H1 (cell line): ENCODE measurements around the gene ZNF470. TPM values are rescaled to one million over a fixed set of nuclear protein-coding genes. Genes with fewer than 3 reads are reported as not detected.

Experiments used
- ASH2L ChIP-seq: fragments of 200-600, 300-600 bp; sonication (generic); IDR thresholded peaks from one replicate; pipeline ENCODE4 v1.7.1; 2017; ENCODE audit warnings: low read length
- BACH1 ChIP-seq: IDR thresholded peaks from 2 replicates; pipeline ENCODE4 v1.6.1; 2012; ENCODE audit warnings: low read length, improper control_type of control experiment
- CBX5 ChIP-seq: fragments of 300-800, 300-1000 bp; sonication (generic); IDR thresholded peaks from 2 replicates; pipeline ENCODE4 v1.7.1; 2016; ENCODE audit warnings: antibody characterized with exemption, low read length, low read depth
- CEBPB ChIP-seq: IDR thresholded peaks from 2 replicates; pipeline ENCODE4 v1.6.1; 2012; ENCODE audit warnings: low read depth, low read length
- EGR1 ChIP-seq: IDR thresholded peaks from 2 replicates; pipeline ENCODE4 v1.6.1; 2011; ENCODE audit warnings: low read depth, low read length, borderline replicate concordance
- EZH2 ChIP-seq: fragments of 200-600 bp; sonication (generic); IDR thresholded peaks from 2 replicates; pipeline ENCODE4 v1.7.1; 2012; ENCODE audit warnings: low read depth, mild to moderate bottlenecking, moderate library complexity, low read length, inconsistent platforms; ENCODE audit not compliant: severe bottlenecking
- GTF2F1 ChIP-seq: IDR thresholded peaks from 2 replicates; pipeline ENCODE4 v1.6.1; 2012; ENCODE audit warnings: low read depth, low read length, improper control_type of control experiment, borderline replicate concordance
- HDAC2 ChIP-seq, 2 experiments: fragments of 300-600 bp in 1 of 2; sonication (generic) in 1 of 2; IDR thresholded peaks; 2 replicates each; pipeline ENCODE4 v1.6.1; 2011 to 2012; ENCODE audit warnings: low read depth in 2 of 2, low read length in 2 of 2, mild to moderate bottlenecking in 2 of 2, moderate library complexity in 2 of 2, borderline replicate concordance in 1 of 2, inconsistent platforms in 1 of 2
- JUND ChIP-seq: IDR thresholded peaks from 2 replicates; pipeline ENCODE4 v1.6.1; 2011; ENCODE audit warnings: mild to moderate bottlenecking, improper control_type of control experiment, low read length
- KDM1A ChIP-seq: fragments of 200-600, 300-600 bp; sonication (generic); IDR thresholded peaks from 2 replicates; pipeline ENCODE4 v1.7.1; 2016; ENCODE audit warnings: mild to moderate bottlenecking, low read length, borderline replicate concordance
- NANOG ChIP-seq: IDR thresholded peaks from 2 replicates; pipeline ENCODE4 v1.6.1; 2011; ENCODE audit warnings: low read length, low read depth, mild to moderate bottlenecking, inconsistent platforms; ENCODE audit not compliant: insufficient read depth, poor library complexity, severe bottlenecking
- PHF8 ChIP-seq: fragments of 200-600 bp; sonication (generic); conservative IDR thresholded peaks from 2 replicates; pipeline ENCODE4 v1.7.1; 2012; ENCODE audit warnings: low read depth, mild to moderate bottlenecking, inconsistent platforms, low read length, moderate library complexity
- POLR2A ChIP-seq, 2 experiments: IDR thresholded peaks; 1 replicate in 1 of 2; 2 replicates in 1 of 2; pipeline ENCODE4 v1.6.1; 2011; ENCODE audit warnings: low read depth in 2 of 2, low read length in 2 of 2, mild to moderate bottlenecking in 2 of 2; ENCODE audit errors: control extremely low read depth in 1 of 2
- RAD21 ChIP-seq, 2 experiments: IDR thresholded peaks in 1 of 2; conservative IDR thresholded peaks in 1 of 2; 2 replicates each; pipeline ENCODE4 v1.6.1; 2011; ENCODE audit warnings: low read depth in 2 of 2, low read length in 2 of 2, improper control_type of control experiment in 1 of 2, inconsistent platforms in 1 of 2, mild to moderate bottlenecking in 1 of 2, moderate library complexity in 1 of 2
- RBBP5 ChIP-seq: IDR thresholded peaks from 2 replicates; pipeline ENCODE4 v1.7.1; 2012; ENCODE audit warnings: low read depth, mild to moderate bottlenecking, inconsistent platforms, low read length, moderate library complexity, borderline replicate concordance
- RNF2 ChIP-seq: fragments of 200-900, 300-1000 bp; sonication (generic); IDR thresholded peaks from 2 replicates; pipeline ENCODE4 v1.7.1; 2016; ENCODE audit warnings: borderline replicate concordance, low read depth, mild to moderate bottlenecking, antibody characterized with exemption, low read length; ENCODE audit not compliant: poor library complexity, severe bottlenecking; ENCODE audit errors: missing control alignments
- SAP30 ChIP-seq: fragments of 300-600 bp; sonication (generic); IDR thresholded peaks from 2 replicates; pipeline ENCODE4 v1.7.1; 2012; ENCODE audit warnings: low read length, moderate library complexity, mild to moderate bottlenecking, inconsistent platforms; ENCODE audit not compliant: insufficient read depth, insufficient replicate concordance
- SRF ChIP-seq: IDR thresholded peaks from 2 replicates; pipeline ENCODE4 v1.6.1; 2011; ENCODE audit warnings: mild to moderate bottlenecking, low read depth, low read length, moderate library complexity
- TAF1 ChIP-seq: IDR thresholded peaks from 2 replicates; pipeline ENCODE4 v1.6.1; 2011; ENCODE audit warnings: mild to moderate bottlenecking, low read depth, low read length
- TAF7 ChIP-seq: optimal IDR thresholded peaks from 2 replicates; pipeline ENCODE3; 2011; ENCODE audit warnings: low read depth, mild to moderate bottlenecking, inconsistent platforms, low read length, moderate library complexity, borderline replicate concordance
- TBP ChIP-seq: IDR thresholded peaks from 2 replicates; pipeline ENCODE4 v1.6.1; 2011; ENCODE audit warnings: low read depth, low read length, improper control_type of control experiment
- YY1 ChIP-seq: IDR thresholded peaks from 2 replicates; pipeline ENCODE4 v1.6.1; 2011; ENCODE audit warnings: low read depth, mild to moderate bottlenecking, low read length
- ZNF274 ChIP-seq: IDR thresholded peaks from 2 replicates; pipeline ENCODE4 v1.7.0; 2012; ENCODE audit warnings: low read length, borderline replicate concordance; ENCODE audit errors: extremely low read depth
- polyA plus RNA-seq, 7 experiments: library from polyadenylated mRNA; depleted of rRNA in 3 of 7; stranded (reverse) in 5 of 7; unstranded in 2 of 7; fragments of >200 nt in 5 of 7; fragments of 200-250 nt in 2 of 7; gene quantifications; 1 replicate in 5 of 7; 2 replicates in 1 of 7; 4 replicates in 1 of 7; pipeline versions ENCODE4 v1.2.1 to v1.2.3, GENCODE V29; 2011 to 2013; ENCODE audit warnings: missing spikeins in 2 of 7, mixed read lengths in 2 of 7
- total RNA-seq: library from RNA; stranded (reverse); fragmentation: NEBNext Ultra II Directional; extraction: Animal tissue kit (Norgen Biotek cat#: 25700); gene quantifications from 2 replicates; pipeline ENCODE4 v1.2.1, GENCODE V29; 2021

The ZNF470 gene
- total and polyA plus RNA-seq, 2 of the 8 experiments (the other 6 are each of a cell fraction or from before 2014, with no cell fraction given): 2.0 to 8.8 TPM

DNA sequence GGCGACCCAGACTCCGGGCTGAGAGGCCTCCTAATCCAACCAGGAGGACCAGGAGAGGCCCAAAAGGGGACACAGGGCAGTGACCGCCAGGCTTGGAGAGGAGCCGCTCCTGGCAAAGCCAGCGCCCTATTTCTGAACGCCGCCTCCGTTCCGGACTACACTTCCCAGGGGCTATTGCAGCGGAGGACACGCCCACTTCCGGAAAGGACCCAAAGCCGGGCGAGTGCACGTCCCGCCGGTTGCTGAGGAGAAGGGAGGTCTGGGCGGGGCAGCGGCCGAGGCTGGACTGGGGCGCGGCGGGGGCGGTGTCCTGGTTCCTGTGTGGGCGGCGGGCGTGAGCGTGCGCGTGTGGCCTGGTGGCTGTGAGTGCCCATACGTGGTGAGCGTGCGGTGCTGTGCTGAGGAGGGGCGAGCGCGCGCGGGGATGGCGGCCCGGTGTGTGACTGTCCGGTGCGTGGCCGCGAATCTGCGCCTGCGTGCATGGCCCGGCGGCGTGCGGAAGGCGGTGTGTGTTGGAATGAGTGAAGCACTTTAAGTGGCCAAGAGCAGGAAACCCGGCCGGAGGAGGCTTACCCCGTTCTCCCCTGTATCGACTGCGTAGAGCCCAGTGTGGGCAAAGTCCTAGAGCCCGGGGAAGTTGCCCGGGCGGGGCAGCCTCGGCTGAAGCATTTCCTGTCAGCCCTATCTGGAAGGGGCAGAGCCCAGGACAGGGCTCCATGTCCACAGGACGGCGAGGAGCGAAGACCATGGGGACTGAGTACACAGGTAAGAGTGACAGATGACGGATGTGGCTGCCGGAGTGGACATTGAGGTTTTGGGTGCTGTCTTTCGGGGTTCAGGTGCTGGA lies at the start of gene ZNF470 (continued):
- TF ChIP-seq EGR1 (peak; percentile 86; the same call in 1 of the 2 replicates), TAF1 (peak; percentile 57; the same call in 1 of the 2 replicates), HDAC2 (IDR thresholded peaks at IDR 0.05; ENCODE audit: borderline replicate concordance in 1 of 2, low read depth in 2 of 2, low read length in 2 of 2) (no peak), SAP30 (no peak), GTF2F1 (no peak), NANOG (no peak), RNF2 (no peak), YY1 (no peak), JUND (no peak), TAF7 (no peak), TBP (0 out of 2 replicates have a peak, but pooled peaks have one; percentile 25), EZH2 (no peak), POLR2A (IDR thresholded peaks at IDR 0.05; ENCODE audit: control extremely low read depth in 1 of 2, low read depth in 2 of 2, low read length in 2 of 2) (peak in 1 of 2 experiments; percentile 32; a peak in 1 of 3 replicates), RBBP5 (peak; percentile 39; the same call in 1 of the 2 replicates), CEBPB (no peak), CBX5 (no peak), KDM1A (no peak), ASH2L (peak; percentile 71), RAD21 (IDR thresholded peaks at IDR 0.05 in 1 of 2, conservative IDR thresholded peaks at IDR 0.05 in 1 of 2; ENCODE audit: low read depth in 2 of 2, low read length in 2 of 2) (no peak), BACH1 (no peak), SRF (no peak), ZNF274 (no peak), PHF8 (peak; percentile 68; the same call in 1 of the 2 replicates)
